GM12801 (cell line): ENCODE measurements around the gene ZFP36.

Source experiments
- TF ChIP-seq, protein P1 (sequence below): IDR thresholded peaks from one replicate; pipeline ENCODE4 v1.5.1; 2011; ENCODE audit warnings: control low read depth; ENCODE audit not compliant: insufficient read length; ENCODE audit errors: extremely low read depth

ZFP36 gene

DNA sequence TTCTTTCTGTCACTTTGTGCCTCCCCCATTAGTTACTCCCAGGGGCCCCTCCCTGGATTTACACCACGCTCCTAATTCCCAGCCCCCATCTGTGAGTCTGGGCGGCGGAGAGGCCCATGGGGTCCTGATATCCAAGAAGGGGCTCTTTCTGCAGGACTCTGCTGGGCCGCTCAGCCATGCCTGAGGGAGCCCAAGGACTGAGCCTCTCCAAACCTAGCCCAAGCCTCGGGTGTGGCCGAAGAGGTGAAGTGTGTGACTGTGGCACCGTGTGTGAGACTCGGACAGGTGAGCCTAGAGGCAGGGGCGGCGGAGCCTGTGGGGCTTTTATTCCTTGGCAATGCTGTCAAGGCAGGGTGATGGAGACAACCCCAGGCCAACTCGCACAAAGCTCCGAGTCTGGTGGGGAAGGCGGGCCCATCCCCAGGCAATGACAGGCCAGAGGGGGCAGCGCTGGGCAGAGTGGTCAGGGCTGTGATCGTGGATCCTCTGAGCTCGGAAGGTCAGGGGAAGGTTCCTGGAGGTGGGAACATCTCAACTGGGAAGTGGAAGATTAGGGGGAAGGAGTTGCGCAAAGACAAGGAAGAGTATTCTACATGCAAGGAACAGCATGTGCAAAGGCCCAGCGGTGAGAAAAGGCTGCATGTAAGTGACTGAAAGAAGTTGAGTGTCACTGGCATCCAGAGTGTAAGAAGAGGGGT, 7.4 kb downstream of the ZFP36 start:
- TF ChIP-seq, protein P1, sequence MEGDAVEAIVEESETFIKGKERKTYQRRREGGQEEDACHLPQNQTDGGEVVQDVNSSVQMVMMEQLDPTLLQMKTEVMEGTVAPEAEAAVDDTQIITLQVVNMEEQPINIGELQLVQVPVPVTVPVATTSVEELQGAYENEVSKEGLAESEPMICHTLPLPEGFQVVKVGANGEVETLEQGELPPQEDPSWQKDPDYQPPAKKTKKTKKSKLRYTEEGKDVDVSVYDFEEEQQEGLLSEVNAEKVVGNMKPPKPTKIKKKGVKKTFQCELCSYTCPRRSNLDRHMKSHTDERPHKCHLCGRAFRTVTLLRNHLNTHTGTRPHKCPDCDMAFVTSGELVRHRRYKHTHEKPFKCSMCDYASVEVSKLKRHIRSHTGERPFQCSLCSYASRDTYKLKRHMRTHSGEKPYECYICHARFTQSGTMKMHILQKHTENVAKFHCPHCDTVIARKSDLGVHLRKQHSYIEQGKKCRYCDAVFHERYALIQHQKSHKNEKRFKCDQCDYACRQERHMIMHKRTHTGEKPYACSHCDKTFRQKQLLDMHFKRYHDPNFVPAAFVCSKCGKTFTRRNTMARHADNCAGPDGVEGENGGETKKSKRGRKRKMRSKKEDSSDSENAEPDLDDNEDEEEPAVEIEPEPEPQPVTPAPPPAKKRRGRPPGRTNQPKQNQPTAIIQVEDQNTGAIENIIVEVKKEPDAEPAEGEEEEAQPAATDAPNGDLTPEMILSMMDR, result no peak

DNA sequence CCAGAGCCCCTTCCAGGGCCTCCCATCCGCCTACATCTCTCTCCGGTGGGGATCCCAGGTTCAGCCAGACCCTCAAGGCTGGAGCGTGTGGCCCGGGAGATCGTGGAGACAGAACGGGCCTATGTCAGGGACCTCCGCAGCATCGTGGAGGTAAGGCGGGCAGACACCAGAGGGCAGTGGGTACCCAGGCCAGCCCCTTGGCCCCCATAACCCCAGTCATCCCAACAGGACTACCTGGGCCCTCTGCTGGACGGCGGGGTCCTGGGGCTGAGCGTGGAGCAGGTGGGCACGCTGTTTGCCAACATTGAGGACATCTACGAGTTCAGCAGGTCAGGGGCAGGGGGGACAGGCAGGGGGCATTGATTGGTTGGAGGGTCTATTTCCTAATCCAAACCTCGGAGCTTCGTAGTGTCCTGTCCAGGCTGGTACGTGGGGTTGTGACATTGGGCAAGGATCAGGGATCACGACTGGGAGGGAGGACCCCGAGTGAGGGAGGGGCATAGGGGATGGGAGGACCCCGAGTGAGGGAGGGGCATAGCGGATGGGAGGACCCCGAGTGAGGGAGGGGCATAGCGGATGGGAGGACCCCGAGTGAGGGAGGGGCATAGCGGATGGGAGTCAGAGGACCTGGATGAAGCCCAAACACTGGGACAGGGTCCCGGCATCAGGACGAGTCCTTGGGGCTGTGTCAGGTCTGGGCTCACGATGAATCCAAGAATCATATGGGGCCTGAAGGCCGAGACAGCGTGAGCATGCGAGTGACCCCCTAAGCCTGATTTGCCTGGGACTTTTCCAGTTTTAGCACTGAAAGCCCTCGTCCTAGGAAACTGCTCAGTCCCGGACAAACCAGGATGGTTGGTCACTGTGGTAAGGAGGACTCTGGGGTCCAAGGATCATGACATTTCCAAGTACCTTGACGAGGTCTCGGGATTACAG, 8.7 kb downstream of the ZFP36 start:
- TF ChIP-seq, protein P1, result no peak

DNA sequence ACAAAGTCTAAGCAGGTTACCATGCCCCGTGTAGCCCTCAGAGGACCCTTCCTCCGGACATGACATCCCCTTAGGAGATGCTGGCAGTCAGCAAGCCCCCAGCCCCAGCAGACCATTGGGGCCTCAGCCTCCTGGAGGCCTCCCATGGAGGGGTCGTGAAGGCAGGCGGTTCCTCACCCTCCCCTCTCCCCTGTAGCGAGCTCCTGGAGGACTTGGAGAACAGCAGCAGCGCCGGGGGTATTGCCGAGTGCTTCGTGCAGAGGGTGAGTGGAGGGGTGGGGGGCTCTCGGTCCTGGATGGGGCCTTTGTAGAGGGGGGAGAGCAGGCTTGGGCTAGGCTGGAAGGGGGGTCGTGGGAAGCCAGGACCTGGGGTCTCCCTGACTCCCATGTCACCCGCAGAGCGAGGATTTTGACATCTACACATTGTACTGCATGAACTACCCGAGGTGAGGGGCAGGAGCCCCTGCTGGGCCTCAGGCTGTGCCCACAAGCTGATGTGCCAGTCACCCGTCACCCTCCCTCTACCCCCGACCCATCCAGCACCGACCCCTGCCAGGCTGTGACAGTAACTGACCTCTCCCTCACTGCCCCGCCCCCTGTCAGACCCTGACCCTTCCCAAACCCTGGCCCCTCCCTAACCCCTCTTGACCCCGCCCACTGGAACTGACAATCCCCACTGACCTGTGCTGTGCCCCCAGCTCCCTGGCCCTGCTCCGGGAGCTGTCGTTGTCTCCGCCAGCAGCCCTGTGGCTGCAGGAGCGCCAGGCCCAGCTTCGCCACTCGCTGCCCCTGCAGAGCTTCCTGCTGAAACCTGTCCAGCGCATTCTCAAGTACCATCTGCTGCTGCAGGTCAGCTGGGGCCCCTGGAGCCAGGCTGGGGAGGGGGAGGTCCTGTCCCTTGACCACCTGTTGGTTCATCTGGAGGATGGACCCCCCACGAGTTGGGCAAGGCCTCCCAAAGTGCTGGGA, 9.8 kb downstream of the ZFP36 start:
- TF ChIP-seq, protein P1, result no peak

DNA sequence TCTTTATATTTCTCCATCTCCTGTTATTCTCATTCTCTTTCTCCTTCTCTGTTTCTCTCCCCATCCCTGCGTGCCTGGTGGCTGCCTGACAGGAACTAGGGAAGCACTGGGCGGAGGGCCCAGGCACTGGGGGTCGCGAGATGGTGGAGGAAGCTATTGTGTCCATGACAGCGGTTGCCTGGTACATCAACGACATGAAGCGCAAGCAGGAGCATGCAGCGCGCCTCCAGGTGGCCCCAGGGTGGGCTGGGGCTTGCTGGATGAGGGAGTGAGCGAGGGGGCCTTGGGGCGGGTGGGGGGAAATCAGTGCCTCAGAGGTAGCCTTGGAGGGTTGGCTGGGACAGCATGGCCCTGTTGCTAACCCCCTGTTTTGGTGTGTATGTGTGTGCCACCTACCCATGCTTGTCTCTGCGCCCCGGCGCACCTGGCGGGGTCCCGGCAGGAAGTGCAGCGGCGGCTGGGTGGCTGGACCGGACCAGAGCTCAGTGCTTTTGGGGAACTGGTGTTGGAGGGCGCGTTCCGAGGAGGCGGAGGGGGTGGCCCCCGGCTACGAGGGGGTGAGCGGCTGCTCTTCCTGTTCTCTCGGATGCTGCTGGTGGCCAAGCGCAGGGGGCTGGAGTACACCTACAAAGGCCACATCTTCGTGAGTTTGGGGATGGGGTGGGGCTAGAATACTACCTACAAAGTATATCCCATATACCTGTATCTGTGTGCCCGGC, 11.0 kb downstream of the ZFP36 start:
- TF ChIP-seq, protein P1, result no peak

DNA sequence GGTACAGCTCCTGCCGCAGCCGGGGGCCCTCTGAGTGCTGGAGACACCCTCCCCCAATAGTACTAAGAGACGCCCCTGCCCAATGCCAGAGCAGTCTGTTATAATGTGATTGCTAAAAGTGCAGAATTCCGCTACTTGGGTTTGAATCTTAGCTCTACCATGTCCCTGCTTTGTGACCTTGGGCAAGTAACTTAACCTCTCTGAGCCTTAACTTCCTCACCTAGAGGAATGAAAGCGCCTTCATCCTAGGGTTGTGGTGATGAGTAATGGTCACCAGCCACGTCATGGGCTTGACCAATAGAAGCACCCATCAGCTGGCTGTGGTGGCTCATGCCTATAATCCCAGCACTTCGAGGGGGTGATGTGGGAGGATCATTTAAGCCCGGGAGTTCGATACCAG, 12.4 kb downstream of the ZFP36 start:
- TF ChIP-seq, protein P1, result no peak

DNA sequence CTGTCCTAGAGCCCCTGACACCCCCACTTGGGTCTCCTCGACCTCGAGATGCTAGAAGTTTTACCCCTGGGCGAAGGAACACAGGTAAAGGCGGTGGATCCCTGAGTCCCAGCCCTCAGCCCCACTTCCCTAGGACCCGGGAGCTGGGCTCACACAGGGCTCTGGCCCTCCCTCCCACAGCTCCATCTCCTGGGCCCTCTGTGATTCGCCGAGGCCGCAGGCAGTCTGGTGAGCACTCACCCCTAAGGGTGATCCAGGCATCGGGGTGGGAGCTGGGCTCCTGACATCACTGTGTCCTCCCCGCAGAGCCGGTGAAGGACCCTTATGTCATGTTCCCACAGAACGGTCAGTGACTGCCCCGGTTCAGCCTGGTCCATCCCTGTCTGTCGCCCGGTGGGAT, 14.1 kb downstream of the ZFP36 start:
- TF ChIP-seq, protein P1, result no peak
